Osteoblast (primary cell): Measurements from ENCODE around the gene PTPRN2. TPM values are rescaled to one million over a fixed set of nuclear protein-coding genes. Genes with fewer than 3 reads are reported as not detected.

Source experiments
- DNase-seq: peaks from one replicate; pipeline ENCODE4 v3.0.0; 2011; ENCODE audit warnings: low spot score, mixed read lengths; ENCODE audit not compliant: insufficient read length; ENCODE audit errors: missing footprints
- H2AFZ ChIP-seq: 2 replicates; pipeline ENCODE4 v1.6.0; 2011; ENCODE audit warnings: mild to moderate bottlenecking, low read length
- H3K27ac ChIP-seq: 2 replicates; pipeline ENCODE4 v1.5.1; 2011; ENCODE audit warnings: mild to moderate bottlenecking, low read depth, low read length, moderate library complexity
- H3K27me3 ChIP-seq: 2 replicates; pipeline ENCODE4 v1.6.0; 2012; ENCODE audit warnings: mild to moderate bottlenecking, control low read depth, inconsistent platforms, low read length, moderate library complexity; ENCODE audit not compliant: insufficient read depth
- H3K36me3 ChIP-seq: 2 replicates; pipeline ENCODE4 v1.5.1; 2011; ENCODE audit warnings: mild to moderate bottlenecking, low read length, control low read depth, moderate library complexity; ENCODE audit not compliant: insufficient read depth
- H3K4me1 ChIP-seq: 2 replicates; pipeline ENCODE4 v1.5.1; 2011; ENCODE audit warnings: mild to moderate bottlenecking, low read length, control low read depth, moderate library complexity; ENCODE audit not compliant: insufficient read depth
- H3K4me2 ChIP-seq: 2 replicates; pipeline ENCODE4 v1.6.0; 2011; ENCODE audit warnings: mild to moderate bottlenecking, low read length; ENCODE audit not compliant: insufficient read depth
- H3K4me3 ChIP-seq: fragments of 200-600 bp; sonication (generic); 3 replicates; pipeline ENCODE4 v1.5.1; 2012; ENCODE audit warnings: mild to moderate bottlenecking, low read length, inconsistent platforms; ENCODE audit not compliant: insufficient read depth
- H3K79me2 ChIP-seq: 2 replicates; pipeline ENCODE4 v1.6.0; 2012; ENCODE audit warnings: mild to moderate bottlenecking, low read length, control low read depth, inconsistent platforms; ENCODE audit not compliant: insufficient read depth
- H3K9me3 ChIP-seq: 2 replicates; pipeline ENCODE4 v1.5.1; 2011; ENCODE audit warnings: low read depth, low read length, control low read depth
- H4K20me1 ChIP-seq: 2 replicates; pipeline ENCODE4 v1.6.0; 2012; ENCODE audit warnings: mild to moderate bottlenecking, low read length, control low read depth; ENCODE audit not compliant: insufficient read depth
- CTCF ChIP-seq: IDR thresholded peaks from 2 replicates; pipeline ENCODE4 v1.5.1; 2011; ENCODE audit warnings: mild to moderate bottlenecking, low read depth, low read length, moderate library complexity; ENCODE audit errors: extremely low read depth
- total RNA-seq: library from RNA; depleted of rRNA; stranded (reverse); fragments of >200 nt; gene quantifications from 2 replicates; pipeline ENCODE4 v1.2.3, GENCODE V29; 2012

Gene PTPRN2
- total RNA-seq, 1 donor = 0.36 TPM

- Histone ChIP-seq H3K36me3 (no peaks in the 10 kb centered on the region), H3K4me3 (no peak overlapping the region), H3K4me2 (no peak overlapping the region), H3K27me3 (no peaks in the 10 kb centered on the region), H3K27ac (no peak overlapping the region), H3K9me3 (no peaks in the 10 kb centered on the region), H3K4me1 (no peaks in the 10 kb centered on the region), H2AFZ (no peak overlapping the region), H3K79me2 (no peaks in the 10 kb centered on the region), H4K20me1 (no peaks in the 10 kb centered on the region)
- no peak for DNase-seq
- no peak for TF ChIP-seq CTCF
Observed at GRCh38 chr7:158027646-158028045, 560.0 kb downstream of the PTPRN2 start.

- no peaks in the 10 kb centered on the region for H3K9me3 ChIP-seq
- no peak overlapping the region for H3K4me3 ChIP-seq
- no peaks in the 10 kb centered on the region for H4K20me1 ChIP-seq
- no peaks in the 10 kb centered on the region for H3K4me1 ChIP-seq
- no peaks in the 10 kb centered on the region for H3K79me2 ChIP-seq
- no peaks in the 10 kb centered on the region for H3K36me3 ChIP-seq
- no peak for DNase-seq
- H2AFZ ChIP-seq = no peak overlapping the region
- no peak overlapping the region for H3K4me2 ChIP-seq
- no peak overlapping the region for H3K27ac ChIP-seq
- no peak for TF ChIP-seq CTCF
- H3K27me3 ChIP-seq = no peaks in the 10 kb centered on the region
Observed at GRCh38 chr7:158026636-158027265, 560.9 kb downstream of the PTPRN2 start.

GRCh38 chr7:158025686-158026600 is 561.7 kb downstream of the PTPRN2 start:
- no peaks in the 10 kb centered on the region for H3K36me3 ChIP-seq
- no peaks in the 10 kb centered on the region for H3K79me2 ChIP-seq
- H3K27ac ChIP-seq = no peak overlapping the region
- no peak overlapping the region for H2AFZ ChIP-seq
- no peaks in the 10 kb centered on the region for H4K20me1 ChIP-seq
- H3K4me3 ChIP-seq = no peak overlapping the region
- DNase-seq = no peak
- no peak overlapping the region for H3K4me2 ChIP-seq
- H3K4me1 ChIP-seq = no peaks in the 10 kb centered on the region
- no peaks in the 10 kb centered on the region for H3K9me3 ChIP-seq
- H3K27me3 ChIP-seq = no peaks in the 10 kb centered on the region
- TF ChIP-seq CTCF = no peak

- Histone ChIP-seq H4K20me1 (no peaks in the 10 kb centered on the region), H3K4me2 (no peak overlapping the region), H3K79me2 (no peaks in the 10 kb centered on the region), H3K4me1 (no peaks in the 10 kb centered on the region), H3K9me3 (no peaks in the 10 kb centered on the region), H3K4me3 (no peak overlapping the region), H3K27me3 (no peaks in the 10 kb centered on the region), H3K27ac (no peak overlapping the region), H3K36me3 (no peaks in the 10 kb centered on the region), H2AFZ (no peak overlapping the region)
- no peak for TF ChIP-seq CTCF
- no peak for DNase-seq
Observed at GRCh38 chr7:158024881-158025280, 562.7 kb downstream of the PTPRN2 start.
